Superior temporal gyrus (tissue), 1 donor: Measurements from ENCODE around the gene LNX2.

Experiments used
- DNase-seq: peaks from one replicate; pipeline ENCODE4 v3.0.0-alpha.2; 2016; ENCODE audit errors: extremely low spot score

LNX2 gene

GRCh38 chr13:27562457-27562856, 57.9 kb downstream of the LNX2 start:
- no peak for DNase-seq

- DNase-seq, result no peak
Measured at GRCh38 chr13:27559719-27560118, 60.6 kb downstream of the LNX2 start.

- DNase-seq, result no peak
Measured at GRCh38 chr13:27556109-27556508, 64.2 kb downstream of the LNX2 start.

GRCh38 chr13:27551562-27551961, 68.8 kb downstream of the LNX2 start:
- DNase-seq, result no peak

GRCh38 chr13:27549406-27549981, 70.8 kb downstream of the LNX2 start:
- DNase-seq, result no peak

- no peak for DNase-seq
Measured at GRCh38 chr13:27542220-27542619, 78.1 kb downstream of the LNX2 start.

- no peak for DNase-seq
Measured at GRCh38 chr13:27541386-27541785, 78.9 kb downstream of the LNX2 start.

- no peak for DNase-seq
Measured at GRCh38 chr13:27536361-27537101, 83.8 kb downstream of the LNX2 start.

GRCh38 chr13:27535546-27535945, 84.8 kb downstream of the LNX2 start:
- no peak for DNase-seq

GRCh38 chr13:27534981-27535380, 85.3 kb downstream of the LNX2 start:
- no peak for DNase-seq

GRCh38 chr13:27534108-27534980, 86.0 kb downstream of the LNX2 start:
- DNase-seq, result no peak

- peak; percentile 88 for DNase-seq
Measured at GRCh38 chr13:27533155-27533643, 87.1 kb downstream of the LNX2 start.

GRCh38 chr13:27528908-27529307, 91.4 kb downstream of the LNX2 start:
- DNase-seq, result no peak

GRCh38 chr13:27526516-27526915, 93.8 kb downstream of the LNX2 start:
- DNase-seq, result no peak

- DNase-seq, result no peak
Measured at GRCh38 chr13:27524981-27525975, 95.1 kb downstream of the LNX2 start.

GRCh38 chr13:27523346-27524073, 96.8 kb downstream of the LNX2 start:
- DNase-seq, result no peak

GRCh38 chr13:27522847-27523246, 97.5 kb downstream of the LNX2 start:
- no peak for DNase-seq

- DNase-seq, result no peak
Measured at GRCh38 chr13:27516103-27516502, 104.2 kb downstream of the LNX2 start.

- no peak for DNase-seq
Measured at GRCh38 chr13:27510082-27510481, 110.2 kb downstream of the LNX2 start.

GRCh38 chr13:27508802-27509201, 111.5 kb downstream of the LNX2 start:
- DNase-seq, result no peak

GRCh38 chr13:27505792-27506191, 114.5 kb downstream of the LNX2 start:
- no peak for DNase-seq
